Measurements from ENCODE around the gene LDLRAP1. TPM values are rescaled to one million over a fixed set of nuclear protein-coding genes. Genes with fewer than 3 reads are reported as not detected.

The LDLRAP1 gene
- total and polyA plus RNA-seq, 9 of the 15 experiments (the other 6 are each of a cell fraction or from before 2014, with no cell fraction given), result 0.56 to 29.6 (median 16.2) TPM

DNA sequence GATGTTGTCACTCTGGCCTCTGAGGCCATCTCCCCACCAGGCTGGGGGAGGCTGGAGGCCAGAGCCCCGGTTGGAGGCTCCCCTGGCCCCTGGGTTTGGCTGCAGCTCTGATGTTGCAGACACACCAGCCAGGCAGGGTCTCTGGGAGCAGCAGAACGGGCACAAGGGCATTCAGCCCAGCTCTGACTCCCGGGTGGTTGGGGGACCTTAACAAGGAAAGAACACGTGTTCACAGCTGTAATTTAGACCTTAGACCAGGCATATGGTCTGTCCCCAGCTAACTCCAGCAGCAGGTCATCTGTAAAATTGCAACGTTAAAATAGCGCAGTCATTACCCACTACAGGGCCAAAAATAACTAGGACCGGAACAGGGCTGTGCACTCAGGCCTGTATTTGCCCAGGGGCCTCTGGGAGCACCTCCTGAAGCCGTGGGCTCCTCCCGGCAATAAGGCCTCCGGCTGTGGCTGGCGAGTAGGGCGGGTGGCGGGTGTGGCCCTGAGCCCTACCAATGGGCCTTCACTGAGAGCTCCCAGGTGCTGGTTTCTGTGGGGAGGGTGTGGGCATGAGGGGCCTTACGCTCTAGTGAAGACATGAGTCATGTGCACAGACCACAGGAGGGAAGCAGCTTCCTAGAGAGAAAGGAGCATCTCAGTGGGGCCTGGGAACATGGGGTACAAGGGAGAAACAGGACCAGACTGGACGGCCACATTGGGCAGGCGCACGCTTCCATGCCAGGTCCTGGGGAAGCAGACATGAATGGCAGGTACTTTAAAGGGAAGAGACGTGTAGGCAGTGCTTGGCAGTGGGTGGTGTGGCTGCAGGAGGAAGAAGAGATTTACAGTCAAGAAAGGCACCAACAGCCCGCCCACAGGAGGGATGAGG, 6.1 kb downstream of the LDLRAP1 start (continued):
- TF ChIP-seq KAT7 (CRISPR knock-in tag; IDR thresholded peaks at IDR 0.05; ENCODE audit: borderline replicate concordance) (no peak), THAP7 (CRISPR knock-in tag; IDR thresholded peaks at IDR 0.05) (no peak), ZNF165 (CRISPR knock-in tag; IDR thresholded peaks at IDR 0.05; ENCODE audit: borderline replicate concordance) (no peak), ZNF280A (IDR thresholded peaks at IDR 0.05; ENCODE audit: low read depth, partially characterized antibody) (no peak), ZBTB9 (CRISPR knock-in tag; IDR thresholded peaks at IDR 0.05) (no peak), NR2F6 (CRISPR knock-in tag; IDR thresholded peaks at IDR 0.05) (no peak), PTTG1 (tag; IDR thresholded peaks at IDR 0.05; ENCODE audit: low read depth) (no peak), CCAR2 (IDR thresholded peaks at IDR 0.05; ENCODE audit: low read depth, low read length) (no peak), POLR2B (IDR thresholded peaks at IDR 0.05; ENCODE audit: low read depth, partially characterized antibody) (no peak), SREBF2 (CRISPR knock-in tag; IDR thresholded peaks at IDR 0.05) (no peak), FOXA1 (IDR thresholded peaks at IDR 0.05; ENCODE audit: borderline replicate concordance) (no peak), TAF9B (IDR thresholded peaks at IDR 0.05; ENCODE audit: partially characterized antibody) (no peak), ZNF444 (CRISPR knock-in tag; IDR thresholded peaks at IDR 0.05) (no peak), PCBP2 (IDR thresholded peaks at IDR 0.05; ENCODE audit: low read depth, low read length, poor library complexity, severe bottlenecking) (no peak), GTF3C2 (IDR thresholded peaks at IDR 0.05; ENCODE audit: borderline replicate concordance, extremely low read depth, insufficient read length) (no peak)
- TF ChIP-seq, protein P1, sequence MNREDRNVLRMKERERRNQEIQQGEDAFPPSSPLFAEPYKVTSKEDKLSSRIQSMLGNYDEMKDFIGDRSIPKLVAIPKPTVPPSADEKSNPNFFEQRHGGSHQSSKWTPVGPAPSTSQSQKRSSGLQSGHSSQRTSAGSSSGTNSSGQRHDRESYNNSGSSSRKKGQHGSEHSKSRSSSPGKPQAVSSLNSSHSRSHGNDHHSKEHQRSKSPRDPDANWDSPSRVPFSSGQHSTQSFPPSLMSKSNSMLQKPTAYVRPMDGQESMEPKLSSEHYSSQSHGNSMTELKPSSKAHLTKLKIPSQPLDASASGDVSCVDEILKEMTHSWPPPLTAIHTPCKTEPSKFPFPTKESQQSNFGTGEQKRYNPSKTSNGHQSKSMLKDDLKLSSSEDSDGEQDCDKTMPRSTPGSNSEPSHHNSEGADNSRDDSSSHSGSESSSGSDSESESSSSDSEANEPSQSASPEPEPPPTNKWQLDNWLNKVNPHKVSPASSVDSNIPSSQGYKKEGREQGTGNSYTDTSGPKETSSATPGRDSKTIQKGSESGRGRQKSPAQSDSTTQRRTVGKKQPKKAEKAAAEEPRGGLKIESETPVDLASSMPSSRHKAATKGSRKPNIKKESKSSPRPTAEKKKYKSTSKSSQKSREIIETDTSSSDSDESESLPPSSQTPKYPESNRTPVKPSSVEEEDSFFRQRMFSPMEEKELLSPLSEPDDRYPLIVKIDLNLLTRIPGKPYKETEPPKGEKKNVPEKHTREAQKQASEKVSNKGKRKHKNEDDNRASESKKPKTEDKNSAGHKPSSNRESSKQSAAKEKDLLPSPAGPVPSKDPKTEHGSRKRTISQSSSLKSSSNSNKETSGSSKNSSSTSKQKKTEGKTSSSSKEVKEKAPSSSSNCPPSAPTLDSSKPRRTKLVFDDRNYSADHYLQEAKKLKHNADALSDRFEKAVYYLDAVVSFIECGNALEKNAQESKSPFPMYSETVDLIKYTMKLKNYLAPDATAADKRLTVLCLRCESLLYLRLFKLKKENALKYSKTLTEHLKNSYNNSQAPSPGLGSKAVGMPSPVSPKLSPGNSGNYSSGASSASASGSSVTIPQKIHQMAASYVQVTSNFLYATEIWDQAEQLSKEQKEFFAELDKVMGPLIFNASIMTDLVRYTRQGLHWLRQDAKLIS (CRISPR knock-in tag; IDR thresholded peaks at IDR 0.05), result no peak

Data from K562 (cell line).